Measurements from ENCODE around the gene SIN3B. TPM values are rescaled to one million over a fixed set of nuclear protein-coding genes. Genes with fewer than 3 reads are reported as not detected.

The SIN3B gene
- total RNA-seq, 1 experiment from 2014 or later = 83.8 TPM

DNA sequence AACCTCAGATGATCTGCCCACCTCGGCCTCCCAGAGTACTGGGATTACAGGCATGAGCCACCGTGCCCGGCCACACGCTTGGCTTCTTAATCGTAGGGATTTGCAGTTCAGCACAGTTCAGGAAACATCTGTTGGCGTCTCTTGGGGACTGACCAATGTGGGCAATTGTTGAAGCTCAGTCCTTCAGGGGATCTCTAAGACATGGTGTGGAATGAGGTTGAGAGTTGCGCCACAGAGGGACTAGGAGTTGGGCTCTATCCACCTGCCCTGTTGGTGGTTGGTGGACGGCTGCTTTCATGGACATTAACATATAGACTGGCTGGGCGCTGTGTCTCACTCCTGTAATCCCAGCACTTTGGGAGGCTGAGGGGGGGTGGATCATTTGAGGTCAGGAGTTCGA, 37.3 kb upstream of the SIN3B start:
- DNase-seq = no peak
- Histone ChIP-seq H3K36me3 (ENCODE audit: low read depth) (no peaks in the 10 kb centered on the region), H3F3A (ENCODE audit: insufficient read depth, low read depth) (peaks cover 4% of the 10 kb centered on the region; the same call in 1 of the 2 replicates), H4K20me1 (ENCODE audit: insufficient read depth) (no peaks in the 10 kb centered on the region), H3K9me2 (ENCODE audit: insufficient read depth) (no peaks in the 10 kb centered on the region), H3K9me3 (ENCODE audit: insufficient read depth, low read depth) (peaks cover 22% of the 10 kb centered on the region), H3K4me3 (no peak overlapping the region), H3K4me1 (replicated peaks; ENCODE audit: insufficient read depth) (no peaks in the 10 kb centered on the region), H3K27me3 (ENCODE audit: insufficient read depth, low read depth) (no peaks in the 10 kb centered on the region), H3K79me2 (ENCODE audit: low read depth) (no peaks in the 10 kb centered on the region), H3K4me2 (no peak overlapping the region), H2AFZ (no peak overlapping the region), H3K27ac (no peak overlapping the region)
- no TSS peak for BruUV-seq (replicated peaks)
- TF ChIP-seq EZH2 (IDR thresholded peaks at IDR 0.05; ENCODE audit: low read depth) (no peak), CTCF (conservative IDR thresholded peaks at IDR 0.05) (no peak)
- POLR2A ChIA-PET (ENCODE audit: unreplicated experiment) = no interaction called here
- intact Hi-C loops (cut with micrococcal nuclease; ENCODE audit: unreplicated experiment) = no loop called here
- CTCF ChIA-PET = no interaction called here

- TF ChIP-seq CTCF (conservative IDR thresholded peaks at IDR 0.05) = no peak
- no peak for TF ChIP-seq EZH2 (IDR thresholded peaks at IDR 0.05; ENCODE audit: low read depth)
- Histone ChIP-seq H3K9me2 (ENCODE audit: insufficient read depth) (no peaks in the 10 kb centered on the region), H3K79me2 (ENCODE audit: low read depth) (no peaks in the 10 kb centered on the region), H3F3A (ENCODE audit: insufficient read depth, low read depth) (no peaks in the 10 kb centered on the region; the same call in 1 of the 2 replicates), H3K4me1 (replicated peaks; ENCODE audit: insufficient read depth) (no peaks in the 10 kb centered on the region), H3K9me3 (ENCODE audit: insufficient read depth, low read depth) (peaks cover 10% of the 10 kb centered on the region; the same call in 1 of the 2 replicates), H3K27me3 (ENCODE audit: insufficient read depth, low read depth) (no peaks in the 10 kb centered on the region), H3K27ac (no peak overlapping the region), H3K36me3 (ENCODE audit: low read depth) (no peaks in the 10 kb centered on the region), H3K4me3 (no peak overlapping the region), H2AFZ (no peak overlapping the region), H4K20me1 (ENCODE audit: insufficient read depth) (no peaks in the 10 kb centered on the region), H3K4me2 (no peak overlapping the region)
- CTCF ChIA-PET = no interaction called here
- DNase-seq = peak in 1 of 2 experiments; percentile 30
- no TSS peak for BruUV-seq (replicated peaks)
- intact Hi-C loops (cut with micrococcal nuclease; ENCODE audit: unreplicated experiment) = no loop called here
- POLR2A ChIA-PET (ENCODE audit: unreplicated experiment) = no interaction called here
Observed at GRCh38 chr19:16794456-16795441, 34.4 kb upstream of the SIN3B start.

DNA sequence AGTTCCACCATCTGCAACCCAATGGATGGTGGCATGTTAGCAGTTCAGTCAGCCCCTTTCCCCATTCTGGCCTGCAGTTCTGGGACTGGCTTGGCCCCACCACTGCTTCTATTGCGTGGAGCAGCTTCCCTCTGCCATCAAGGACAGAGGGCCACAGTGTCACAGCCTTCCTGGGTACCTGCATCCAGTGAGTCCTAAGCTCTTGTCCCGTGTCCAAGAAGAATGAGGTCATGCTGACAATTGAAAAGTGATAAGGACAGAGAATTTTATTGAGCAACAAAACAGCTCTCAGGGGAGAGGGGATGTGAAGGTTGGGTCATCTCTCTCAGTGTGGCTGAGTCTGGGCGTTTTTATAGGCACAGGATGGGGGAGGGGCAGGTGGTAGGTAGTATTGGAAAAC, 33.5 kb upstream of the SIN3B start:
- no peaks in the 10 kb centered on the region for H4K20me1 ChIP-seq (ENCODE audit: insufficient read depth)
- H3F3A ChIP-seq (ENCODE audit: insufficient read depth, low read depth) = no peaks in the 10 kb centered on the region; the same call in 1 of the 2 replicates
- no peak overlapping the region for H3K27ac ChIP-seq
- H3K27me3 ChIP-seq (ENCODE audit: insufficient read depth, low read depth) = no peaks in the 10 kb centered on the region
- H3K79me2 ChIP-seq (ENCODE audit: low read depth) = no peaks in the 10 kb centered on the region
- CTCF ChIA-PET = no interaction called here
- TF ChIP-seq CTCF (conservative IDR thresholded peaks at IDR 0.05) = no peak
- TF ChIP-seq EZH2 (IDR thresholded peaks at IDR 0.05; ENCODE audit: low read depth) = no peak
- no peaks in the 10 kb centered on the region for H3K36me3 ChIP-seq (ENCODE audit: low read depth)
- no peaks in the 10 kb centered on the region for H3K4me1 ChIP-seq (replicated peaks; ENCODE audit: insufficient read depth)
- peaks cover 7% of the 10 kb centered on the region; the same call in 1 of the 2 replicates for H3K9me3 ChIP-seq (ENCODE audit: insufficient read depth, low read depth)
- intact Hi-C loops (cut with micrococcal nuclease; ENCODE audit: unreplicated experiment) = no loop called here
- no TSS peak for BruUV-seq (replicated peaks)
- POLR2A ChIA-PET (ENCODE audit: unreplicated experiment) = no interaction called here
- H3K9me2 ChIP-seq (ENCODE audit: insufficient read depth) = no peaks in the 10 kb centered on the region
- peak in 1 of 2 experiments; percentile 34 for DNase-seq
- no peak overlapping the region for H2AFZ ChIP-seq
- no peak overlapping the region for H3K4me3 ChIP-seq
- no peak overlapping the region for H3K4me2 ChIP-seq
